ENCODE results near the gene COL18A1.

- TF ChIP-seq CTCF (IDR thresholded peaks at IDR 0.05; ENCODE audit: borderline replicate concordance, extremely low read depth, low read length, poor library complexity, severe bottlenecking), result no peak
- TF ChIP-seq EZH2 (IDR thresholded peaks at IDR 0.05; ENCODE audit: borderline replicate concordance, low read depth, low read length, severe bottlenecking), result no peak
Observed at GRCh38 chr21:45423968-45424853, 19.2 kb downstream of the COL18A1 start.
